Measurements from ENCODE around the gene HLA-DMB.

- no peak for TF ChIP-seq CTCF (IDR thresholded peaks at IDR 0.05)
- peak in 2 of 4 donors; percentile 53 to 79 for TF ChIP-seq POLR2A (IDR thresholded peaks at IDR 0.05)
Measured at GRCh38 chr6:32894085-32895005, 46.5 kb downstream of the HLA-DMB start.
